Activated CD8-positive, alpha-beta memory T cell treated with anti-CD3 and anti-CD28 coated beads for 36 hours (primary cell): ENCODE measurements around the gene CREB3. TPM values are rescaled to one million over a fixed set of nuclear protein-coding genes. Genes with fewer than 3 reads are reported as not detected.

Source experiments
- CTCF ChIA-PET: fragments of 350-600 bp; sonication (Branson Sonifier 250); formaldehyde crosslinking; loops from one replicate; lab custom pipeline; 2021; ENCODE audit warnings: antibody characterized with exemption; lab: Charles Lee
- POLR2A ChIA-PET: fragments of 350-600 bp; sonication (Branson Sonifier 250); formaldehyde crosslinking; loops from one replicate; lab custom pipeline; 2021; ENCODE audit warnings: antibody characterized with exemption; lab: Charles Lee
- total RNA-seq, 2 experiments: library from RNA; stranded (reverse); gene quantifications; one replicate each; pipeline ENCODE4 v1.2.3, GENCODE V29; 2021

CREB3 gene
- total RNA-seq, 2 experiments from 2014 or later: 32.0 to 33.4 TPM

DNA sequence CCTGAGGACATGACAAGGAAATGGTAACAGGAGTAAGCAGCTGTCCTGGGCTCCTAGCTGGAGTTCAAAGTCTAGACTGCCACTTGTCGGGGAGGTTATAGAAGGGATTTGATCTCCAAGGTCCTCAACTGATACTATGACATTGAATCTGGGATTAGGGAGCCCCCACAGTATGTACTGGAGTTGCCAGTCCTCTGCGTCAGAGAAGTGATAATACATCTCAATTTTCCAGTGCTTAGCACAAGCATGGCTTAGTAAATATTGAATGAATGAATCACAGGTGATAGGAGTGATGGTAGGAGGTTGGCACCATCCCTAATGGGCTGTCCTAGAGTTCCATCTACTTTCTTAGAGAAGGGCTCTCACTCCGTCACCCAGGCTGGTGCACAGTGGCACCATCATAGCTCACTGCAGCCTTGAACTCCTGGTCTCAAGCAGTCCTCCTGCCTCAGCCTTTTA, 36.5 kb upstream of the CREB3 start:
- CTCF ChIA-PET: interaction anchor here (0.9 to 3.2 kb wide), 21 partner anchors 10 to 94 kb away, joined by 3 to 21 read pairs (median 7); partner anchors contain the start of genes CCDC107, CREB3, GBA2 and RGP1
- POLR2A ChIA-PET: interaction anchor here (0.7 to 1.0 kb wide), 4 partner anchors 17 to 123 kb away, joined by 3 to 10 read pairs (median 6); no protein-coding TSS in a partner anchor

- ChIA-PET CTCF (interaction anchor here (0.9 to 3.2 kb wide), 25 partner anchors 9 to 93 kb away, joined by 3 to 21 read pairs (median 7); partner anchors contain the start of genes ARHGEF39, CCDC107, CREB3 and GBA2), POLR2A (interaction anchor here (1.0 kb wide), 1 partner anchor 50 kb away, joined by 3 read pairs; no protein-coding TSS in a partner anchor)
These were observed 35.8 kb upstream of the CREB3 start for GRCh38 chr9:35696520-35697215.

DNA sequence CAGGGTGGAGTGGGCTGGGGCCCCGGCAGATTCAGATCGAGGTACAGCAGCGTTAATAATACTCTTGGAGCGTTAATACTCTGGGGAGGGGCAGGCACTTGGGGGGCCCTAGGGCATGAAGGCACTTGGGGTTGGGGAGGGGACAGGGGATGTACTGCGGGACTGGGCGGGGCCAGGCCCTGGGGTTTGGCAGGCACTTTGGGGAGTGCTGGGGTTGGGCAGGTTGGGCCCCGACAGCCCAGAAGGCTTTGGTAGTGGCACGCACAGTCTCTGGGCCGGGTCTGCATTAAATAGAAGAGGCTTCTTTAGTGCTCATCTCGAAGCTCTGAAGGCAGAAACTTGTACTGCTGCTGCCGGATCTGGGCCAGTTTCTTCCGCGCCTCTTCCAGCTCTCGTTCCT, 35.0 kb upstream of the CREB3 start:
- POLR2A ChIA-PET: no interaction called here
- CTCF ChIA-PET: interaction anchor here (1.0 to 3.2 kb wide), 13 partner anchors 9 to 87 kb away, joined by 3 to 21 read pairs (median 9); partner anchors contain the start of genes ARHGEF39, CREB3 and TLN1

DNA sequence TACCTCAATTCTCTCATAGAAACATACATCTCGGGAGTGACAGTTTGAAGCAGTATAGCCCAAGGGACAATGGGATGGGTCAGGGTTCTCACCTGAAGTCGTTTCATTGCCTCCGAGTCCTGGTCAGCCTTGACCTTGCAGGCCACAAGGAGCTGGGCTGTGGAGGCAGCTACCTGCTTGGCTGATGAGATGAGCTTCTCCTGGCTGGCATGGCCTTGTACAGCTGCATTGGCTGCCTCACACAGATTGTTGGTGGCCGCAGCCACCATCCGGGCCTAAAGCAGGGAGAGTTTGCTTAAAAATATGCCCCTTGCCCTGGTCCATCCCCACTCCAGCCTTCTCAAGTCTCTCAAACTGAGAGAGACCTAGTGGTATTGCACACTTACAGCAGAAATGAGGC, 34.2 kb upstream of the CREB3 start:
- POLR2A ChIA-PET: interaction anchor here (0.5 kb wide), 1 partner anchor 51 kb away, joined by 3 read pairs; no protein-coding TSS in a partner anchor
- CTCF ChIA-PET: interaction anchor here (1.3 to 3.2 kb wide), 4 partner anchors 8 to 87 kb away, joined by 3 to 21 read pairs (median 10); no protein-coding TSS in a partner anchor

GRCh38 chr9:35700031-35700430, 32.4 kb upstream of the CREB3 start:
- CTCF ChIA-PET: interaction anchor here (1.3 kb wide), 1 partner anchor 89 kb away, joined by 3 read pairs; no protein-coding TSS in a partner anchor

GRCh38 chr9:35700942-35701341, 31.5 kb upstream of the CREB3 start:
- ChIA-PET CTCF (interaction anchor here (1.3 kb wide), 1 partner anchor 90 kb away, joined by 3 read pairs; no protein-coding TSS in a partner anchor), POLR2A (interaction anchor here (0.7 to 1.4 kb wide), 2 partner anchors 27 to 45 kb away, joined by 3 read pairs; no protein-coding TSS in a partner anchor)

More at GRCh38 chr9:35700031-35700430, 32.4 kb upstream of the CREB3 start:
- POLR2A ChIA-PET: no interaction called here

- ChIA-PET POLR2A (no interaction called here), CTCF (no interaction called here)
These were observed 29.8 kb upstream of the CREB3 start for GRCh38 chr9:35702696-35703095.

DNA sequence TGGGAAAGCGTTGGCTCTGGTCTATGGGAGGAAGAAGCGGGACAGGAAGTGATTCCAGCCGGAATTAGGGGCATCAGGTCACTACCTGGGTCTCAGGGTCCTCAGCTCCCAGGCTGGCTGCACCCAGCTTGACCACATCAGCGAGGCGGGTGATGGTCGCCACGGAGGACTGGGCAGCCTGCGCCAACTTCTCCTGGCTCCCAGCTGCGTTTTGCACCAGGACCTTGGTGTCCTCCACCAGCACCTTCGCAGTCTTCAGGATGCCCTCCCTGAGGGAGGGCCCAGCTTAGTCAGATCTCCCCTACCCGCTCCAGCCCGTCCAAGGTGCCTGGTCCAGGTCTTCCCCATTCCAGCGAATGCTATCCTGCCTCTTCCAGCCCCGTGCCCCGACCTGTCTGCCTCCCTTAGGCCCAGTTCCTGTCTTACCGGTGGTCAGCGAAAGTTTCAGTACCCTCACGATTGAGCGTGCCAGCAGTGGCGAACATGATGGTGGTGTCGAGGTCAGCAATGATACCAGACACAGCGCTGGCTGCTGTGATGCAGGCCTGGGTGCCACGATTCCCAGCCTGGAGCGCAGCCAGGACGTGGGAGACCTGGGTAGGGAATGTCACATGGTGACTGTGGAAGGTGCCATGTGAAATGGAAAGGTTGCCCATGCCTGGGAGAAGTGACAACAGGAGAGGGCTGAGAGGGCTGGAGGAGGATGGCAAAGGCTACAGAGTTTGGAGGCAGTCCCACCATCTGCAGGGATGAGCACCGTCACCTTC, 28.4 kb upstream of the CREB3 start:
- ChIA-PET POLR2A (no interaction called here), CTCF (interaction anchor here (0.6 to 4.1 kb wide), 4 partner anchors 7 to 57 kb away, joined by 3 to 21 read pairs (median 3); no protein-coding TSS in a partner anchor)

- CTCF ChIA-PET: interaction anchor here (1.5 to 4.1 kb wide), 3 partner anchors 9 to 47 kb away, joined by 3 to 21 read pairs (median 5); partner anchors contain the start of genes CCDC107 and RMRP
- POLR2A ChIA-PET: no interaction called here
These were observed 27.1 kb upstream of the CREB3 start for GRCh38 chr9:35705372-35705771.

DNA sequence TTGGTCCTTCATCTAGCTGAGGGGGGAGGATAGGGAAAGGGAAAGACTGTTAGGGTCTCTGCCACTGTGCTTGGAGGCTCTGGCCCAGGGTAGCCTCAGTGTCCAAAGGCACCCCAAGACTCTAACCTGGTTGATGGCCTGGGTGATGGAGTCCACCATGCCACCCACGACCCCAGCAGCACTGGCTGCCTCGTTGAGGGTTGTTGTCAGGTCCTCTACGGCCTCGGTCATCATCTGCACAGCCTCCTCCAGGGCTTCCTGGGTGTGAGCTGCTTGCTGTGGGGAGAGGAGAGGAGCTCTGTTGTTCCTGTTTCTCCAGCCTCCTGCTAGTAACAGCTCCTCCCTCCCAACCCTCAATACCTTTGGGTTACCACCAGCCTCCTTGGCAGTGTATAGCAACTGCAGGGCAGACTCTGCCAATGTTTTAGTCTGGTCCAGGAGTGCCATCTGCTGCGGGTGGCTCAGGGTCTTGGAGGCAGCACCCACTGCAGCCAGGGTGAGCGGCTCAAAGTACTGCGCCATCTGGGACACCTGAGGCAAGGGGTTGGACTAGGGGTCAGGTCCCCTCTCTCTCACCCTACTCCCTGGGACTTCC, 26.5 kb upstream of the CREB3 start:
- ChIA-PET POLR2A (no interaction called here), CTCF (interaction anchor here (1.5 to 4.1 kb wide), 2 partner anchors 9 to 48 kb away, joined by 5 to 21 read pairs; partner anchors contain the start of genes CCDC107 and RMRP)

DNA sequence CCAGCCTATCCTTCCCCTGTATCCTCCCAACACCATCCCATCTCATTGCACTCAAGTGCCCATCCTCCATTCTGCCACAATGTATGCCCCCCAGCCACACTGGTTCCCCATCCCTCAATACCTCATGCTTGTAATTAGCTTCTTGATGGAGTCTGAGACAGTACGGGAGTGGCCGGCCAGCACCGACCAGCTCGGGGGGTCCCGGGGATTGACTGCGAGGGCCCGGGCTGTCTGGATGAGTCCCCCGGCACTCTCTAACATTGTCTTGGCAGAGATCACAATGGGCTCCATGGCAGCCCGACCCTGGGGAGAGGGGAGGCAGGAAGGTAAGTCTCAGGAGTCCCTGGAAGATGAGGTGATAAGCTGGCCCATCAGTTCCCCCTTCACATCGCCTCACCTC, 25.5 kb upstream of the CREB3 start:
- ChIA-PET POLR2A (no interaction called here), CTCF (interaction anchor here (4.1 kb wide), 1 partner anchor 10 kb away, joined by 21 read pairs; no protein-coding TSS in a partner anchor)

DNA sequence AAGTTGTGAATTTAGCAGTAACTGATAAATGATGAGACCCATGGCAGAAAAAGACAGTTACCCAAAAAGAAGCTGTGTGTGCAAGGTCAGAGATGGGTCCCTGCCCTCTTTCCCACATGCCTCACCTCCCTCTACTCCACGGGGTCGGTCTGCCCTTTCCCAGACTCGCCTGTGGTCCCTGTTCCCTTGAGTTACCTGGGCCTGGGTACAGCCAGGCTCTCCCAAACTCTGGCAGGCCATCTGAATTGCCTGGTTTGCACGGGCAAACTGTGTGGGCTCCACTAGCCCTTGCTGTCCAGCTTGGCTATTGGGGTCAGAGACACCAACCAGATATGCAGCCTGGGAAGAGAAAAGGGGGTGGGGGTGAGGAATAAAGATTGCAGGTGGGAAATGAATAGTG, 24.3 kb upstream of the CREB3 start:
- CTCF ChIA-PET: interaction anchor here (1.1 to 4.1 kb wide), 2 partner anchors 11 to 19 kb away, joined by 3 to 21 read pairs; no protein-coding TSS in a partner anchor
- POLR2A ChIA-PET: interaction anchor here (0.5 kb wide), 1 partner anchor 588 kb away, joined by 4 read pairs; no protein-coding TSS in a partner anchor

DNA sequence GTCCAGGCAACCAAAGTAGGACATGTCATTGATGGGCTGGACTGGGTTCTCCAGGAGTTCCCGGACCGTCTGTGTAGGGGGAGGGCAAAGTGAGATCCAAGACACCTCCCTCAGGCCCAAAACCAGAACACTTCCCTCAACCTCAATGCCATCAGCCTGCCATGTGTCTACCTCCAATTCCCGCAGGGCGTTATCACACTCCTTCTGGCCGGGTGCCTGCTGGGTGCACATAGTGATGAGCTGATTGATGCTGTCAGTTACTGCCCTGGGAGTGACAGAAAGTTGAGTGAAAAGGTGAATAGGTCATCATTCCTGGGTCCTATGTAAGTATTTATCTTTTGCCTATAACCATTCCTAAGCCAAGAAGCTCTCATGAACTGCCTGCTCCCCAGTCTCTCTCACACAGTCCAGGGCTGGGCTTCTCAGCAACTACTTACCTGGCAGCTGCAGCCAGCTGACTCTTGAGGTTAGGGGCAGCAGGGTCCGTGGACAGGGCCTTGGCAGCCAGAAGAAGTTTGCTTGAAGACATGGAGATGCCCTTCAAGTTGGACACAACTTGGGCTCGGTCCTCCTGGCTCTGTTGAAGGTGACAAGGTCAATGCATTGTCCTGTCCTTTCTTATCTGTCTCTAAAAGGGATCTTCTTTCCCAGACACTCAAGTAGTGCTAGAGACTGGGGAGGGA, 21.5 kb upstream of the CREB3 start:
- ChIA-PET CTCF (interaction anchor here (1.1 kb wide), 2 partner anchors 14 to 19 kb away, joined by 3 to 7 read pairs; no protein-coding TSS in a partner anchor), POLR2A (no interaction called here)

DNA sequence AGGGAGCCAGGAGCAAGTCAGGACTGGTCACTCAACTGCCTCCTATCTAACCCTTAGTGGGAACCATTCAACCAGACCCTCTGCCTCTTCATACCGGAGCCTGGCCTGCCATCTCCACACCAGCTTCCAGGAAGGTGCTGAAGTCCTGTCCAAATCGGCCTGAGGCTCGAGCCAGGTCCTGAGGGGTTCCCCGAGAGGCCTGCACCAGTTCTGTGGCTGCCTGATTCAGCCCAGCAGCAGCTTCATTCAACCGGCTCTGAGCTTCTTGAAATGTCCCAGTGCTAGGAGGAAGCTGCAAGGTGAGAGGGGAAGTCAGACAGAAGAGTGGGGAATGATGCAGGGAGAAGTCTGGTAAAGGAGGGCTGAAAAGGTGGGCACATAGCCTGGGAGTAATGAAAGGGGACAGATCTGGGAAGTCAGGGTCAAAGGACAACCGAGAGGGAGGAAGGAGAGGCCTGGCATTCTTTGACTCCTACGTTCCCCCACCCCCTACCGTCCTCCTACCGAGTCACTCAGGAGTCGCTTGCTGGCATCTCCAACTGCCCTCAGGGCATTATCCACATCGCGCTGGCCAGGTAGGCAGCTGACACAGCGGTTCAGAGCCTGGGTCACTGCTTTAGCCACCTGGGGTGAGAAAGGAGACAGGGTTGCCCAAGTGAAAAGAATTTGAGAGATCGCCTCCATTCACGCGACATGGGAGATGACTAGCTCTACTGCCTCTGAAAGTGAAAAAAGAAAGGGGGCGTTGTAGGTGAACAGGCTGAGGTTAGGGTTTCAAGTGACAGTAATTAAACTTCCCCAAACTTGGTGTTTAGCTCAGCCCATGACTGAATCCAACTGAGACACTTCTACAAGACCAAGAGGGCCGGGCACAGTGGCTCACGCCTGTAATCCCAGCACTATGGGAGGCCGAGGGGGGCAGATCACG, 20.7 kb upstream of the CREB3 start:
- CTCF ChIA-PET: interaction anchor here (0.5 to 1.8 kb wide), 7 partner anchors 7 to 64 kb away, joined by 3 to 7 read pairs (median 3); partner anchors contain the start of gene CCDC107
- POLR2A ChIA-PET: interaction anchor here (0.7 kb wide), 1 partner anchor 117 kb away, joined by 6 read pairs; the partner anchor contains the start of gene TMEM8B

DNA sequence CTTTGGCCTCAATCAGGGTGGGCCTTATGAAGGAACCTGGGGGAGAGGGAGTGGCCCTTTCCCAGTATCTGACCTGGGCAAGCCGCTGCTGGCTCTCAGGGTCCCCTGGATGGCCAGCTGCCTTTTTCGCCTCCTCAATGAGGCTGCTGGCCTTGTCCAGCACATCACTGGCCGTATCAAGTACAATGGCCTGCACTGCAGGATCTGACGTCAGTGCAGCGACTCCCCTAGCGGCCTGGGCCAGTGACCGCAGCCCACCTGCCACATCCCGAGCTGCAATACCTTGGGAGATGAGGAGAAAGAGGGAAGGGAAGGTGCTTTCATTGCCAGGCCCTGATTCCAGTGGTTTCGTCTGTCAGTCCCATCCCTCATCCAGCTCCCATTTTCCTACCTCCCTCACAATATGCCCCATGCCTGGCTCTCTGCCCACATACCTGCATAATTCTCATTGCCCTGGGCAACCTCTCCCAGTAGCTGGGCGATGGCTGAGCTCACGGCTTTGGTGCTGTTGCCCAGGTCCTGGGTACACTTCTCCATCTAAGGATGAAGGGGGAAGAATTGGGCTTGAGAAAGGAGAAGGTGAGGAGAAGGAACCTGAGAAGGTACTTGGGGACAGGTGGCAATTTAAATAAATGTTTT, 19.6 kb upstream of the CREB3 start:
- CTCF ChIA-PET: interaction anchor here (0.5 to 1.8 kb wide), 4 partner anchors 9 to 54 kb away, joined by 3 to 7 read pairs (median 4); partner anchors contain the start of gene CCDC107
- POLR2A ChIA-PET: interaction anchor here (0.6 kb wide), 1 partner anchor 17 kb away, joined by 6 read pairs; no protein-coding TSS in a partner anchor

GRCh38 chr9:35713578-35713977, 18.9 kb upstream of the CREB3 start:
- CTCF ChIA-PET: interaction anchor here (1.6 to 1.8 kb wide), 2 partner anchors 14 to 17 kb away, joined by 5 to 7 read pairs; no protein-coding TSS in a partner anchor

More at GRCh38 chr9:35713578-35713977, 18.9 kb upstream of the CREB3 start:
- POLR2A ChIA-PET: no interaction called here
